SK-MEL-5 (cell line): ENCODE measurements around the gene OPN3. TPM values are rescaled to one million over a fixed set of nuclear protein-coding genes. Genes with fewer than 3 reads are reported as not detected.
A peak's percentile ranks its signal among the peaks of the same experiment; 100 is the strongest.

ENCODE experiments used
- DNase-seq: peaks from one replicate; pipeline ENCODE4 v3.0.0-alpha.2; 2016; ENCODE audit warnings: low read depth, low spot score
- in situ Hi-C: cut with HindIII; loops from 2 replicates; pipeline ENCODE4 v1.10.0; 2016; ENCODE audit warnings: low sequenced_read_pairs, high pct_unique_total_duplicates, low pct_unique_long_range_greater_than_20kb
- total RNA-seq: library from RNA; depleted of rRNA; stranded (reverse); fragments of >200 nt; shearing (Covaris generic); gene quantifications from 2 replicates; pipeline ENCODE4 v1.2.3, GENCODE V29; 2014

OPN3 gene
- total RNA-seq, 1 experiment from 2014 or later = 10.2 TPM

- in situ Hi-C loops = no loop called here
- no peak for DNase-seq
Observed at GRCh38 chr1:241607497-241607896, 32.7 kb downstream of the OPN3 start.

GRCh38 chr1:241606544-241606943 lies 33.6 kb downstream of the OPN3 start:
- DNase-seq = no peak
- in situ Hi-C loops = no loop called here

- in situ Hi-C loops = no loop called here
- peak; percentile 45 for DNase-seq
Observed at GRCh38 chr1:241605146-241605805, 34.9 kb downstream of the OPN3 start.

GRCh38 chr1:241603731-241604245 lies 36.4 kb downstream of the OPN3 start:
- in situ Hi-C loops = no loop called here
- no peak for DNase-seq

- no peak for DNase-seq
- in situ Hi-C loops = no loop called here
Observed at GRCh38 chr1:241600496-241600901, 39.7 kb downstream of the OPN3 start.

- no peak for DNase-seq
- in situ Hi-C loops = no loop called here
Observed at GRCh38 chr1:241598249-241598648, 41.9 kb downstream of the OPN3 start.

- DNase-seq = no peak
- in situ Hi-C loops = no loop called here
Observed at GRCh38 chr1:241596633-241597032, 43.5 kb downstream of the OPN3 start.

GRCh38 chr1:241593186-241593585 lies 47.0 kb downstream of the OPN3 start:
- DNase-seq = no peak
- in situ Hi-C loops = no loop called here

GRCh38 chr1:241592273-241592958 lies 47.8 kb downstream of the OPN3 start:
- DNase-seq = no peak
- in situ Hi-C loops = no loop called here

GRCh38 chr1:241591736-241592135 lies 48.4 kb downstream of the OPN3 start:
- in situ Hi-C loops = no loop called here
- DNase-seq = no peak

- in situ Hi-C loops = no loop called here
Observed at GRCh38 chr1:241591317-241591716, 48.9 kb downstream of the OPN3 start.

GRCh38 chr1:241590719-241591118 lies 49.5 kb downstream of the OPN3 start:
- no peak for DNase-seq
- in situ Hi-C loops = no loop called here

More at GRCh38 chr1:241591317-241591716, 48.9 kb downstream of the OPN3 start:
- peak; percentile 55 for DNase-seq

- DNase-seq = no peak
- in situ Hi-C loops = no loop called here
Observed at GRCh38 chr1:241589521-241589920, 50.6 kb downstream of the OPN3 start.

GRCh38 chr1:241586905-241587512 lies 53.2 kb downstream of the OPN3 start:
- in situ Hi-C loops = no loop called here
- DNase-seq = no peak

GRCh38 chr1:241582921-241583321 lies 57.2 kb downstream of the OPN3 start:
- DNase-seq = no peak
- in situ Hi-C loops = no loop called here

- DNase-seq = no peak
- in situ Hi-C loops = no loop called here
Observed at GRCh38 chr1:241579434-241579833, 60.7 kb downstream of the OPN3 start.

GRCh38 chr1:241574154-241574553 lies 66.0 kb downstream of the OPN3 start:
- in situ Hi-C loops = no loop called here
- DNase-seq = no peak

- no peak for DNase-seq
- in situ Hi-C loops = no loop called here
Observed at GRCh38 chr1:241569848-241570247, 70.3 kb downstream of the OPN3 start.

- no peak for DNase-seq
- in situ Hi-C loops = no loop called here
Observed at GRCh38 chr1:241560849-241561187, 79.4 kb downstream of the OPN3 start.
